CD4-positive, alpha-beta T cell treated with Interleukin-15 for 1 hour (primary cell): ENCODE results near the gene CHIC1.
"Not testable (repeated sequence)": the region's sequence is repeated elsewhere in the genome, so short reads cannot be mapped to it uniquely, and the experiment has no call there.

Experiments
- DNase-seq: peaks from one replicate; pipeline ENCODE4 v3.0.0-alpha.2; 2020

The CHIC1 gene

DNA sequence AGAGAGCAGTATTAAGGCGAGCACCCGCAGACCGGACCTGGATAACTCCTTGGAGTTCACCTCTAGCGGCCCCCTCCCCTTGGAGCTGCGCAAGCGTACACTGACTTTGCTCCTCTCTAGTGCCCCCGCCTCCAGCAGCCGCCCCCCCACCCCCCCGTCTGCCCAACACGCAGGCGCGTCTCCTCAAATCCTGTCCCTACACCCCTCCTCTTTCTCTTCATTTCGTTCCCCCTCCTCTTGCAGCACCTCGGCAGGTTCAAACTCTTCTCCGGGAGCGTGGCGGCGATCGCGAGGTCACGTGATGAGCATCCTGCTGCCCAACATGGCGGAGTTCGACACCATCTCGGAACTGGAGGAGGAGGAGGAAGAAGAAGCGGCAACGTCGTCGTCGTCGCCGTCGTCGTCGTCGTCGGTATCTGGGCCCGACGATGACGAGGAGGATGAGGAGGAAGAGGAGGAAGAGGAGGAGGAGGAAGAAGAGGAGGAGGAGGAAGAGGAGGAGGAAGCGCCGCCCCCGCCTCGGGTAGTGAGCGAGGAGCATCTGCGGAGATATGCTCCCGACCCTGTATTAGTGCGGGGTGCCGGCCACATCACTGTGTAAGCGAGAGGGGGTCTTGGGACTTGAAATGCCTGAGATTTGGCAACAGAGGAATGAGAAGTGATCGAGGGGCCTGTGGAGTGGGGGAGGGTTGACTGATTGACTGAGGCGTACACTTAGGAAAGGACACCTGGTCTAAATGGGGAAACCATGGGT lies at the start of gene CHIC1:
Gene CHIC1 (plus strand): TSS at position 214 of the 754 bp plus-strand sequence. CDS start 88 bp downstream, at position 302.
- DNase-seq: peak; percentile 83

GRCh38 chrX:73522823-73523222 lies 40.2 kb upstream of the CHIC1 start:
- not testable (repeated sequence) for DNase-seq

GRCh38 chrX:73524906-73525305 lies 38.1 kb upstream of the CHIC1 start:
- no peak for DNase-seq

- no peak for DNase-seq
Observed at GRCh38 chrX:73525928-73526690, 36.9 kb upstream of the CHIC1 start.

DNA sequence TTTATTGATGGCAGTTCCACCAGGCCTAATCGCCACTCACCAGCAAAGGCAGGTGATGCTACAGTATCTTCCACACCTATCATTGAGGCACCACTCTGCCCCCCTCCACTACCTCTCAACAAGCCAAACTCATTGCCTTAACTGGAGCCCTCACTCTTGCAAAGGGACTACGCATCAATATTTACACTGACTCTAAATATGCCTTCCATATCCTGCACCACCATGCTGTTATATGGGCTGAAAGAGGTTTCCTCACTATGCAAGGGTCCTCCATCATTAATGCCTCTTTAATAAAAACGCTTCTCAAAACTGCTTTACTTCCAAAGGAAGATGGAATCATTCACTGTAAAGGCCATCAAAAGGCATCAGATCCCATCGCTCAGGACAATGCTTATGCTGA lies 31.3 kb upstream of the CHIC1 start:
- DNase-seq: not testable (repeated sequence)

DNA sequence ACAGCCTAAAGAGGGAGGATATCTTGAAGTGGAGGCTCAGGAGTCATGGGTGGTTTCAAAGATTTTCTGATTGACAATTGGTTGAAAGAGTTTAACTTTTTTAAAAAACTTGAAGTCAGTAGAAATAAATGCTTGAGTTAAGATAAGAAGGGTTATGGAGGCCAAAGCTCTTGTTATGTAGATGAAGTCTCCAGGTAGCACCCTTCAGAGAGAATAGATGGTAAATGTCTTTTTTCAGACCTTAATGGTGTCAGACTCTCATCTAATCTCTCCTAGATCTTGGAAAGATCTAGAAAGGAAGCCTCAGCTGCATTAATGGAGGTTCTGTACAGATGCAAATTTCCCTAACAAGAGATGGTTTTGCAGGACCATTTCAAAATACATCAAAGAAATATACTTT lies 6.8 kb upstream of the CHIC1 start:
- DNase-seq: no peak

- DNase-seq: no peak
Observed at GRCh38 chrX:73561801-73562200, 1.2 kb upstream of the CHIC1 start.

GRCh38 chrX:73562458-73562857 lies 539 bp upstream of the CHIC1 start:
- DNase-seq: no peak

DNA sequence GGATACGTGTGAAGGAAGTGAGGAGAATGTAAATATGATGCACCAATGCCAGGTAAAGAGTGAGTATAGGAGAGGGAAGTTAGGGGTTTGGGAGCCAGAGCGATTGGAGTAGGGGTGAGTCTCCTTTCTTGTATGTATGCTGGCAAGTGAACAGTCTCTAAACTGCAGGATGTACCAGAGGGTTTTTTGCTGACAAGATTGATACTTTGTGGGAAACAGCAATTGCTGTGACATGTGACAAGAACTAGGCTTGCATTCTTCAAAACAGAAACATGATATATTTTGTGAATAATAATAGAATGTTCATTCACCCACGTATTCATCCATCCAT lies 706 bp downstream of the CHIC1 start:
- no peak for DNase-seq

DNA sequence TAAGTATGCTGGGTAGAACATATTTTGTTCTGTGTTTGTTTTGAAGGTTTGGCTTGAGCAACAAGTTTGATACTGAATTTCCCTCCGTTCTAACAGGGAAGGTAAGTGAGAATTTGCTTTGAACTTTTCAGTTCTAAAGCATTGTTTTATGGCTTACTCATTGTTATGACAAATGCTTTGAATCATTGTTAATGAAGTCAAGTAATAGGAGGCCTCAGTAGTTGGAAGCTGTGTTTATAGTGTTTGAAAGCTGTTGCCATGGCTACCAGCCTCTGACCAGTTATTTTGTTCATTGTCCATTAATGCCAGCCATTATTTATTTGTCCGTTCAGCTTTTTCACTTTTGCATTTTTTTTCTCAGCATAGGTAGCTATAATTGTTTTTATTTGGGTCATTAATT lies 14.4 kb downstream of the CHIC1 start:
- DNase-seq: no peak

DNA sequence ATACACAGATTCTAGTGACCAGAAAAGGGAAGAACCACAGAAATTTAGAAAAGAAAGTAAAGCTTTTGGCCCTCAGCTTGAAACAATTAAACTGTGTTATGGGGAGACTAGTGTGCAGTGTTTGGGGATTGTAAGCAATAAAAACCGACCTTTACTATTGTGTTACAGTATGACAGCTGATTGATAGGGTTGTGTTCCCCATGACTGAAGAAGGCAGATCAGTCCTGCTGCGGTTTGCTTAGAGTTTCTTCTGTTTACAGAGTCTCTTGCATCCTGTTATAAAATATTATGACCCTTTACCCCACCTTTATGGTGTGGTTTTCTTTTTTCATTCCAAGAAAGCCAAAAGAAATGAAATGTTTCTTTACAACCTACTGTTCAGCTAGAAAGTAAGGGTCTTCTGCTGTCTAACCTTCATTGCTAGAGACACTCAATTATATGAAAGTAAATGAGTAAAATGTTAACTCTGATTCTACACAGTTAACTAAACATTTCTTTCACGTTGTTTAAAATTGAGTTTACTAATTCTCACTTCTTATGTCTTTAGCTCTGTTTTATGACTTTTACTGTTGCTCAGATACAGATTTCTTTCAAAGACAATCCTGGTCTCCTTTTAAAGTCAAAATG lies 18.1 kb downstream of the CHIC1 start:
- DNase-seq: no peak

DNA sequence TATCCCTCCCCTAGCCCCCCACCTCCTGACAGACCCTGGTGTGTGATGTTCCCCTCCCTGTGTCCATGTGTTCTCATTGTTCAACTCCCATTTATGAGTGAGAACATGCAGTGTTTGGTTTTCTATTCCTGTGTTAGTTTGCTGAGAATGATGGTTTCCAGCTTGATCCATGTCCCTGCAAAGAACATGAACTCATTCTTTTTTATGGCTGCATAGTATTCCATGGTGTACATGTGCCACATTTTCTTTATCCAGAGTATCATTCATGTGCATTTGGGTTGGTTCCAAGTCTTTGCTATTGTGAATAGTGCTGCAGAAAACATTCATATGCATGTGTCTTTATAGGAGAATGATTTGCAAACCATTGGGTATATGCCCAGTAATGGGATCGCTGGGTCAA lies 34.8 kb downstream of the CHIC1 start:
- DNase-seq: not testable (repeated sequence)

- no peak for DNase-seq
Observed at GRCh38 chrX:73615022-73615421, 52.0 kb downstream of the CHIC1 start.

DNA sequence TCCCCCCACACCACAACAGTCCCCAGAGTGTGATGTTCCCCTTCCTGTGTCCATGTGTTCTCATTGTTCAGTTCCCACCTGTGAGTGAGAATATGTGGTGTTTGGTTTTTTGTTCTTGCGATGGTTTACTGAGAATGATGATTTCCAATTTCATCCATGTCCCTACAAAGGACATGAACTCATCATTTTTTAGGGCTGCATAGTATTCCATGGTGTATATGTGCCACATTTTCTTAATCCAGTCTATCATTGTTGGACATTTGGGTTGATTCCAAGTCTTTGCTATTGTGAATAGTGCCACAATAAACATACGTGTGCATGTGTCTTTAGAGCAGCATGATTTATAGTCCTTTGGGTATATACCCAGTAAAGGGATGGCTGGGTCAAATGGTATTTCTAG lies 78.7 kb downstream of the CHIC1 start:
- DNase-seq: not testable (repeated sequence)

DNA sequence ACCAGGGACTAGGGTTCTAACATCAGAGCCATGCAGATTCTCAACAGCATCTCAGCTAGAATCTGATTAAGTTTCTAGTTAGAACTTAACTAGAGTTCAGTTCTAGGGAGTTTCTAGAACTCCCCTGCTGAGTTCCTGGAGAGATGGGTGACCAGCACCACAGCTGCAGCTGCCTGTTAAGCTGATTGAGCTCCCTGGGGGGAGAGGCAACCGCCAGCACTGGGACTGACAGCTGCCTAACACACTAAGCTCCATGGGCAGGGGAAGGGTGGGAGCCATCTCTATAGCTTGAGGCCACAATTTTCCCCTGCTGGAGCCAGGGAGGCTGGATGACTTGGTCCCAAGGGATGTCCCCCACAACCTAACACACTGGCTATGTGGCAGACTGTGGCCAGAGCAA lies 84.2 kb downstream of the CHIC1 start:
- DNase-seq: no peak

- no peak for DNase-seq
Observed at GRCh38 chrX:73647632-73648322, 84.8 kb downstream of the CHIC1 start.

GRCh38 chrX:73661322-73661721 lies 98.3 kb downstream of the CHIC1 start:
- not testable (repeated sequence) for DNase-seq

GRCh38 chrX:73668779-73669178 lies 105.8 kb downstream of the CHIC1 start:
- no peak for DNase-seq

GRCh38 chrX:73681408-73681807 lies 118.4 kb downstream of the CHIC1 start:
- no peak for DNase-seq

- no peak for DNase-seq
Observed at GRCh38 chrX:73683236-73683859, 120.4 kb downstream of the CHIC1 start.

DNA sequence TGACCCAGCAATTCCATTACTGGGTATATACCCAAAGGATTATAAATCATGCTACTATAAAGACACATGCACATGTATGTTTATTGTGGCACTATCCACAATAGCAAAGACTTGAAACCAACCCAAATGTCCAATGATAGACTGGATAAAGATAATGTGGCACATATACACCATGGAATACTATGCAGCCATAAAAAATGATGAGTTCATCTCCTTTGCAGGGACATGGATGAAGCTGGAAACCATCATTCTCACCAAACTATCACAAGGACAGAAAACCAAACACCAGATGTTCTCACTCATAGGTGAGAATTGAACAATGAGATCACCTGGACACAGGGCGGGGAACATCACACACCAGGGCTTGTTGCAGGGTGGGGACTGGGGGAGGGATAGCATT lies 144.0 kb downstream of the CHIC1 start:
- DNase-seq: not testable (repeated sequence)

DNA sequence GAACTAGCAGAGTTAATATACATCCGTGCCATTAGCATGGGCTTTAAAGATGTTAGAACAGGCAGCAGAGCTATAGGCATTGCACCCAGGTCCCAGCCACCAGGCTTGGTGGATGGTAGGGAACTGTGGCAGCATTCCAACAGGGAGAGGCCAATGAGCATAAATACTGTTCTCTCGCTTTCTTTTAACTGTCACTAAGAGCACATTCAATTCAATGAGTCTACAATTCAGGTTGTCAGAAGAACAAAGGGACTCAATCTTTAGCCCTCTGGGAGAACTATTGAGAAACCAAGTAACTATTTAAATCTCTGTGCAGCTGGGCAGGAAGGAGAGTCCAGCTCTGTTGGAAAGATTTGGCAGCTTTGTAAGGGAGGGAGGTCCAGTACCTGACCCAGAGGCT lies 165.6 kb downstream of the CHIC1 start:
- no peak for DNase-seq
